Glutamatergic neuron (in vitro differentiated cells): ENCODE measurements around the gene CDC73. TPM values are rescaled to one million over a fixed set of nuclear protein-coding genes. Genes with fewer than 3 reads are reported as not detected.

Experiments used
- DNase-seq: peaks from one replicate; pipeline ENCODE4 v3.0.0; 2022
- H3K27ac Mint-ChIP-seq: one replicate; pipeline ENCODE4 v1.8.0; 2020; ENCODE audit warnings: mild to moderate bottlenecking, mixed read lengths, inconsistent platforms; ENCODE audit not compliant: unreplicated experiment
- H3K27me3 Mint-ChIP-seq: one replicate; pipeline ENCODE4 v1.8.0; 2020; ENCODE audit warnings: mild to moderate bottlenecking, moderate library complexity, mixed read lengths, inconsistent platforms; ENCODE audit not compliant: unreplicated experiment
- H3K36me3 Mint-ChIP-seq: one replicate; pipeline ENCODE4 v1.8.0; 2020; ENCODE audit warnings: mild to moderate bottlenecking, mixed read lengths, inconsistent platforms; ENCODE audit not compliant: unreplicated experiment
- H3K4me1 Mint-ChIP-seq: one replicate; pipeline ENCODE4 v1.8.0; 2020; ENCODE audit warnings: mild to moderate bottlenecking, low read depth, mixed read lengths, inconsistent platforms; ENCODE audit not compliant: unreplicated experiment
- H3K4me3 Mint-ChIP-seq: one replicate; pipeline ENCODE4 v1.8.0; 2020; ENCODE audit warnings: mild to moderate bottlenecking, mixed read lengths, inconsistent platforms; ENCODE audit not compliant: unreplicated experiment
- H3K9me3 Mint-ChIP-seq: one replicate; pipeline ENCODE4 v1.8.0; 2020; ENCODE audit warnings: mild to moderate bottlenecking, moderate library complexity, mixed read lengths, inconsistent platforms; ENCODE audit not compliant: unreplicated experiment
- CTCF ChIP-seq: fragments of 200-600 bp; sonication (generic); IDR thresholded peaks from one replicate; pipeline ENCODE4 v1.5.0; 2021; ENCODE audit not compliant: partially characterized antibody, unreplicated experiment
- total RNA-seq: library from RNA; stranded (reverse); fragmentation: NEBNext Ultra II Directional; extraction: Animal tissue kit (Norgen Biotek cat#: 25700); gene quantifications from one replicate; pipeline ENCODE4 v1.2.1, GENCODE V29; 2021; ENCODE audit not compliant: unreplicated experiment

The CDC73 gene
- total RNA-seq, 1 donor from 2014 or later: 40.0 TPM

- Mint-ChIP-seq H3K36me3 (no peaks in the 10 kb centered on the region), H3K9me3 (peaks cover 4% of the 10 kb centered on the region), H3K27ac (no peak overlapping the region), H3K4me1 (no peaks in the 10 kb centered on the region), H3K27me3 (peaks cover 1% of the 10 kb centered on the region), H3K4me3 (no peak overlapping the region)
- DNase-seq: no peak
- TF ChIP-seq CTCF: no peak
Measured at GRCh38 chr1:193108471-193108870, 13.4 kb upstream of the CDC73 start.

GRCh38 chr1:193109619-193110018, 12.2 kb upstream of the CDC73 start:
- no peak for DNase-seq
- no peaks in the 10 kb centered on the region for H3K27me3 Mint-ChIP-seq
- peaks cover 4% of the 10 kb centered on the region for H3K9me3 Mint-ChIP-seq
- no peak overlapping the region for H3K27ac Mint-ChIP-seq
- no peak for TF ChIP-seq CTCF
- no peak overlapping the region for H3K4me3 Mint-ChIP-seq
- H3K4me1 Mint-ChIP-seq: no peaks in the 10 kb centered on the region
- H3K36me3 Mint-ChIP-seq: no peaks in the 10 kb centered on the region

- Mint-ChIP-seq H3K4me1 (no peaks in the 10 kb centered on the region), H3K27ac (no peak overlapping the region), H3K4me3 (no peak overlapping the region), H3K9me3 (peaks cover 4% of the 10 kb centered on the region), H3K27me3 (no peaks in the 10 kb centered on the region), H3K36me3 (no peaks in the 10 kb centered on the region)
- TF ChIP-seq CTCF: no peak
- no peak for DNase-seq
Measured at GRCh38 chr1:193110246-193110645, 11.6 kb upstream of the CDC73 start.

GRCh38 chr1:193110864-193111263, 11.0 kb upstream of the CDC73 start:
- no peak for DNase-seq
- Mint-ChIP-seq H3K36me3 (no peaks in the 10 kb centered on the region), H3K4me3 (no peak overlapping the region), H3K27me3 (no peaks in the 10 kb centered on the region), H3K27ac (no peak overlapping the region), H3K4me1 (no peaks in the 10 kb centered on the region), H3K9me3 (peaks cover 1% of the 10 kb centered on the region)
- TF ChIP-seq CTCF: no peak

GRCh38 chr1:193111641-193112090, 10.2 kb upstream of the CDC73 start:
- Mint-ChIP-seq H3K27me3 (peaks cover 3% of the 10 kb centered on the region), H3K36me3 (no peaks in the 10 kb centered on the region), H3K4me3 (no peak overlapping the region), H3K9me3 (peaks cover 1% of the 10 kb centered on the region), H3K4me1 (no peaks in the 10 kb centered on the region), H3K27ac (no peak overlapping the region)
- no peak for TF ChIP-seq CTCF
- no peak for DNase-seq
